ENCODE measurements around the gene AKR1A1.
A peak's percentile ranks its signal among the peaks of the same experiment; 100 is the strongest.
"Not testable (repeated sequence)": the region's sequence is repeated elsewhere in the genome, so short reads cannot be mapped to it uniquely, and the experiment has no call there.

AKR1A1 gene

DNA sequence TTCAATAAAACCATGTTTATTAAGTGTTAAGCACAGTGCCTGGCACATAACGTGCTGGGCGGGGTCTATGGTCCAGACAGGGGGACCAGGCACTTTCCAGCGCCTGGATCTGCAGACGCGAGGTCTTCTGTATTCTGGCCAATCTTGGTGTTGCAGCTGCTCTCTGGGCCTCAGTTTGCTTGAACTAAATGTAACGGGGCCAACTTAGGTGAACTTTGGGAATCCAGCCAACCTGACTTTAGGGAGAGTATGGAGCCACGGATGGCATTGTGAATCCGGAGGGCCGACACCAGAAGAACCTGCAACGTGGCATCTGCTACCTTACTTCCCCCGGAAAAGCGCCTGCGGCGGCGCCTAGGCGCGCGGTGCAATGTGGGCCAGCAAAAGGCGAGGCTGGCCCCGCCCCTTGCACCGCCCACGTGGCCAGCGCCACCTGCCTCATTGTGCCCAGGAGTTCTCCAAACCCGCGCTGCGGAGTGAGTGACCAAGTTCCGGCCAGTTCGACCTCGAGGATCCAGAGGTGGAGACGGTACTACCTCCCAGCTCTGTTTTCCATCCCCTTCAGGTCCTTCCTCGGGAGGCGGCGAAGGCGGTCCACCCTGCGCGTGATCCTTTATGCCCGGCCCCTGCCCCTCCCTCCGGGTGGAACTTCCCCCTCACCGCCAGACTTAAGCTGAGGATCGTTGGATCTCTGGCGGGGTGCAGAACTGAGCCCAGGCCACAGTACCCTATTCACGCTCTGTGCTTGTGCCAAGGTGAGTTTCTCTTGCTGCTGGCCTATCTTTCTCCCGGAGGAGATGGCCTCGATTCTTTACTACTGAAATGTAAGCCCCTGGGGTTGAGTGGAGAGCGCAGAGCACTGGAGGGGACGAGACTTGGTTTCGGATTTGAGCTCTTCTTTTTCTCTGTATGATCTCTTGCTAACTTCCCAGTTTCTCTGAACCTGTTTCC is at the start of gene AKR1A1:
Gene AKR1A1 (plus strand): TSS at position 426 of the 951 bp plus-strand sequence. CDS start 10,969 bp downstream, outside the sequence.
- DNase-seq, result peak; percentile 78 to 79

- DNase-seq, result no peak
Measured at GRCh38 chr1:45501505-45501859, 49.1 kb upstream of the AKR1A1 start.

- no peak for DNase-seq
Measured at GRCh38 chr1:45503462-45504360, 46.9 kb upstream of the AKR1A1 start.

DNA sequence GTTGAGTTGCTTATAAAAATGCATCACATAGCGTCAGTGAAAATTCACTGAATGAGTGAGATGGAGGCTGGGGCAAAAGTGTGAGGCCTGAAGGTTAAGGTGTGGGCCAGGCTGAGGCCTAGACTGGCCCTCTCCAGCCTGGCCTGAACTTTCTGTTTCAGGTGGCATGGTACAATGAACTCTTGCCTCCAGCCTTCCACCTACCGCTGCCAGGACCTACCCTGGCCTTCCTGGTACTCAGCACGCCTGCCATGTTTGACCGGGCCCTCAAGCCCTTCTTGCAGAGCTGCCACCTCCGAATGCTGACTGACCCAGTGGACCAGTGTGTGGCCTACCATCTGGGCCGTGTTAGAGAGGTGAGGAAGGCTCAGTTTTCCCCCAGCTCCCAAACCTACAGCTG is 43.4 kb upstream of the AKR1A1 start:
- no peak for DNase-seq

DNA sequence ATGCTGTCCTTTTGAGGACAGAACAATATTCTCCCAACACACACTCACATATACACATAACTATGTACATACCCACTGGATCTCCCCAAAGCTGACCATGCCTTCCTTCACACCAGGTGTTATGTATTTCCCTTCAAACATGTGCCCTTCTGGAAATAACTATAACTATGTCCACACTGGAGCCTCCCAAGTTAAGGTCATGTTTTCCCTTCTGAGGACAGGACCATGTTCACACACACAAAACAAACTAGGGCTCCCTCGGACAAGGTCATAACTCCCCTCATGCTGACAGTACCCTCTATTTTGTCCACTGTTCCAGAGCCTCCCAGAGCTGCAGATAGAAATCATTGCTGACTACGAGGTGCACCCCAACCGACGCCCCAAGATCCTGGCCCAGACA is 42.7 kb upstream of the AKR1A1 start:
- no peak for DNase-seq

GRCh38 chr1:45508295-45509151 is 42.1 kb upstream of the AKR1A1 start:
- no peak for DNase-seq

DNA sequence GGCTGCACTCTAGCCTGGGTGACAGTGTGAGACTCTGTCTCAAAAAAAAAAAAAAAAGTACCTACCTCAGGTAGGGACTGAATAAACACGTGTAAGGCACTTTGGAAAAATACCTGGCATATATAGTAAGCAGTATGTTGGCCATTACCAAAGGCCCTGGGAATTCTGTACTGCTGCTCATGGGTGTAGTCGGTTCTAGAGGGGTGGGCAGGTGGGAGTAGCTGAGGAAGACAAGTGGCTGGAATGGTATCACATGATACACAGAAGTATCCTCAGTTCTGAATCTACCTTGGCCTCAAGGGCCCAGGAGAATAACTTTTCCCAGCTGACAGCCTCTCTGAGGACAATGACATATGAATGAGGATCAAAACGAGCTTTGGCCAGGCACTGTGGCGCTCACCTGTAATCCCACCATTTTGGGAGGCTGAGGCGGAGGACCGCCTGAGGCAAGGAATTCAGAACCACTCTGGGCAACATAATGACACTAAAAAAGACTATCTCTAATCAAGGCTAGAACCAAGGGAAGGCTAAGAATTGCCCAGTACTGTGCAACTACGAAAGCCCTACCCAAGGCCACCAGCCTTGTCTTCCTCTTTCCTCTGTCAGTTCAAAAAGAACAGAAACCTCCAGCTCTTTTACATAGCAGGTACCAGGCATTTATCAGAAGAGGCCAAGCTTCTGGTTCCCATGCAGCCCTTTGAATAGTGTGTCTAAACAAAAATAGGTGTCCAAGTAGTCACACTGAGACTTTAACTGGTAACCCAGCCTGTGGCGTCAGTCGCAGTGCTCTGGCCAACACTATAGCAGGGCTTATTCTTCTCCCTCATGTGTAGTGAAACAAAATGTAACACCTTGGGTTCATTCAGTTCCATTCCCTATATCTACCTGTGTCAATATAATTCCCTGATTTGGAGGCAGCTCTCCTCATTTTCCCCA is 40.3 kb upstream of the AKR1A1 start:
- DNase-seq, result no peak

DNA sequence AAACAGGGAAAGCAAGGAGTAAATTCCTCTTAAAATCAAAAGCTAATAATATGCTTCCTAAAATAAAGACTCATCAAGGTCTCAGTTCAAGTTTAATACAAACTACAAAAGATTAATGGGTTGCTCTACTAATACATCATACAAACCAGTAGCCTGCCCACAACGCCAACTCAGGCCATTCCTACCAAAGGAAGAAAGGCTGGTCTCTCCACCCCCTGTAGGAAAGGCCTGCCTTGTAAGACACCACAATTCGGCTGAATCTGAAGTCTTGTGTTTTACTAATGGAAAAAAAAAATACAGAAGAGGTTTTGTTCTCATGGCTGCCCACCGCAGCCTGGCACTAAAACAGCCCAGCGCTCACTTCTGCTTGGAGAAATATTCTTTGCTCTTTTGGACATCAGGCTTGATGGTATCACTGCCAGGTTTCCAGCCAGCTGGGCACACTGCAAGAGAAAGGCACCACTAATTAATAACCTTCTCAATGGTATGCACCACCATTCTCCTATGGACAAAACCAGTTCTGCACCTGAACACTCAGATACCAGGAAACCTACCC is 39.6 kb upstream of the AKR1A1 start:
- DNase-seq, result no peak

DNA sequence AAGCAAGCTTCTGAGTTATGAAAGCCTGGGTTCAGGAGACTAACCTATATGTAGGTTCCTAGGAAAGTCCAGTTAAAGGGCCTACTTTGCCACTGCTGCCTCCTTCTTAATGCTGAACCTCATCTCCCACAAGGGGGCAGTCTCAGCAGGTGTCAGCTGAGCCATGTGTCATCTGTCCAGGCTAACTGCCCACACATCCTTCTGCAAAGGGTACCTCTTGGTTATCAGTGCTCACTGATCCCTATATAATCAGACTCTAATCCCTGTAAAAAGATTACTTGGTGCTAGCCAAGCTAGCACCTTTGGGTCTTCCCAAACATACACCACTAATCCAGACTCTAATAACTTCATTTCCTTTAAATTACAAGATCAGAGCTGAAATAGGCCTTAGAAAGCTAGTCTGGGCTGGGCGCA is 38.0 kb upstream of the AKR1A1 start:
- DNase-seq, result peak; percentile 13 to 41

DNA sequence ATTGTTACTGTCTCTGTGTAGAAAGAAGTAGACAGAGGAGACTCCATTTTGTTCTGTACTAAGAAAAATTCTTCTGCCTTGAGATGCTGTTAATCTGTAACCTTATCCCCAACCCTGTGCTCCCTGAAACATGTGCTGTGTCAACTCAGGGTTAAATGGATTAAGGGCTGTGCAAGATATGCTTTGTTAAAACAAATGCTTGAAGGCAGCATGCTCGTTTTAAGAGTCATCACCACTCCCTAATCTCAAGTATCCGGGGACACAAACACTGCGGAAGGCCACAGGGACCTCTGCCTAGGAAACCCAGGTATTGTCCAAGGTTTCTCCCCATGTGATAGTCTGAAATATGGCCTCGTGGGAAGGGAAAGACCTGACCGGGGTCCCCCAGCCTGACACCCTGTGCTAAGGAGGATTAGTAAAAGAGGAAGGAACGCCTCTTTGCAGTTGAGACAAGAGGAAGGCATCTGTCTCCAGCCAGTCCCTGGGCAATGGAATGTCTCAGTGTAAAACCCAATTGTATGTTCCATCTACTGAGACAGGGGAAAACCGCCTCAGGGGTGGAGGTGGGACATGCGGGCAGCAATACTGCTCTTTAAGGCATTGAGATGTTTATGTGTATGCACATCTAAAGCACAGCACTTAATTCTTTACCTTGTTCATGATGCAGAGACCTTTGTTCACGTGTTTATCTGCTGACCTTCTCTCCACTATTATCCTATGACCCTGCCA is 36.9 kb upstream of the AKR1A1 start:
- DNase-seq, result not testable (repeated sequence)

DNA sequence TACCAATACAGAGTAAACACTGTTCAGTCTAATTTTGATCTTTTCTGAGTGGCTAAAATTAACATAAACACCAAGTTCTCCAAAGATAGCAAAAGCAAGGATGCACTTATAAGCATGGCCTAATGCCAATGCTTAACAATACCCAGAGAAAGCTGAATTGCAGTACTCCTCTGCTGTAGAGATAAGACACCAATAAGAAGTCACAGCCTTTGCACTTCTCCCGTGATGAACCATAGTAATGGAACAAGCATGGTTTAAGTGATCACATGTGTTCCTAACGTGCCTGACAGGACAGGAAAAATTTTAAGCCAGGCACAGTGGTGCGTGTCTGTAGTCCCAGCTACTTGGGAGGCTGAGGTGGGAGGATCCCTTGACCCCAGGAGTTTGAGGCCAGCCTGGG is 34.6 kb upstream of the AKR1A1 start:
- no peak for DNase-seq

GRCh38 chr1:45516465-45516864 is 34.2 kb upstream of the AKR1A1 start:
- DNase-seq, result no peak

- not testable (repeated sequence) for DNase-seq
Measured at GRCh38 chr1:45518366-45518765, 32.3 kb upstream of the AKR1A1 start.

DNA sequence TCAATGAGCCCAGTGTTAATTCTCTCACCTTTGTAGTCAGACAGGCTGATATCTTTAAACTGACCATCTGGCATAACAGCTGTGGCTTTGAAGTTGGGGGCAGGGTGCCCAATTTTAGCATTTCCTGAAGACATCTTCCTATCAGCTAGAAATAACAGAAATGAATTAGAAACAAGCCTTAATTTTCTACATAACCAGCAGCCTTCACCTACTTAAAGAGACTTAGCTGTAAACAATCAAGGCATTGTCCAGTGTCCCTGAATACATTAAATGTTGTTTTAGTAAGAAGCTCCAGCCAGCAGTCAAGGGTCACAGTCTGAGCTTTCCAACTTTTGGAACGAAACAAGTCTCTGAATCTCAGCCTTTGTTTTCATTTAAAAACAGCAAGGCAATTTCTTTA is 31.7 kb upstream of the AKR1A1 start:
- DNase-seq, result no peak

DNA sequence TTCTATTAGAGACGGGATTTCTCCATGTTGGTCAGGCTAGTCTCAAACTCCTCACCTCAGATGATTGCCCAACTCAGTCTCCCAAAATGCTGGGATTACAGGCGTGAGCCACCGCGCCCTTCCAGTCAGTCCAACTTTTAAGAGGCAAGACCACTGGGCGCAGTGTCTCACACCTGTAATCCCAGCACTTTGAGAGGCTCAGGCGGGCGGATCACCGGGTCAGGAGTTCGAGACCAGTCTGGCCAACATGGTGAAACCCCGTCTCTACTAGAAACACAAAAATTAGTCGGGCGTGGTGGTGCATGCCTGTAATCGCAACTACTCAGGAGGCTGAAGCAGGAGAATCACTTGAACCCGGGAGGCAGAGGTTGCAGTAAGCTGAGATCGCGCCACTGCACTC is 30.9 kb upstream of the AKR1A1 start:
- not testable (repeated sequence) for DNase-seq

- DNase-seq, result peak; percentile 97 to 98
Measured at GRCh38 chr1:45521413-45522323, 29.0 kb upstream of the AKR1A1 start, which contains the start of gene PRDX1. Gene PRDX1 (minus strand): TSS chr1:45521884. CDS start chr1:45519043, 2,841 bp downstream.

DNA sequence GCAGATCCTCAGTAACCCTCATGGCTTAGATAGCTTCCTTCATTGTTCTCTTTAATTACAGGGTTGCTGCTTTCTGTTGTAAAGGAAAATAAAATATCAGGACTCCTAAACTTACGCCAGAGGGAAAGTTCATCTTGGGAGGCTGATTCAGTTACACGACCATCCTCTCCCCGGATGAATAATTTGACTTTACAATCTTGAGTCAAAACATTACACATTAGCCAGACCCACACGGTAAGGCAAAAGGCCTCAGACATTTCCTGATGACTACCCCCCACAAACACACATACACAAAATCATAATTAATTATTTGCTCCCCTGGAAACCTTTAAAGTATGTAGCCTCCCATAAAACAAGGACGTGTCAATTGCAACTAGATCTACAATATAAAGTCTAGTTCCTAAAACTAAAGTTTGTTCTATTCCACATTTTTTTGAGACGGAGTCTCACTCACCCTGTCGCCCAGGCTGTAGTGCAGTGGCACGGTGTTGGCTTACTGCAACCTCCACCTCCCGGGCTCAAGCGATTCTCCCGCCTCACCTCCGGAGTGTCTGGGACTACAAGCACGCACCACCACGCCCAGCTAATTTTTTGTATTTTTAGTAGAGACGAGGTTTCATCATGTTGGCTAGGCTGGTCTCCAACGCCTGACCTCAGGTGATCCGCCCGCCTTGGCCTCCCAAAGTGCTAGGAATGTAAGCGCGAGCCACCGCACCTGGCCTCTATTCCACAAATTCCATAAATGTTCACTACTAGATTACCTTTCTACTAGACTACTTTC is 28.1 kb upstream of the AKR1A1 start:
- no peak for DNase-seq

DNA sequence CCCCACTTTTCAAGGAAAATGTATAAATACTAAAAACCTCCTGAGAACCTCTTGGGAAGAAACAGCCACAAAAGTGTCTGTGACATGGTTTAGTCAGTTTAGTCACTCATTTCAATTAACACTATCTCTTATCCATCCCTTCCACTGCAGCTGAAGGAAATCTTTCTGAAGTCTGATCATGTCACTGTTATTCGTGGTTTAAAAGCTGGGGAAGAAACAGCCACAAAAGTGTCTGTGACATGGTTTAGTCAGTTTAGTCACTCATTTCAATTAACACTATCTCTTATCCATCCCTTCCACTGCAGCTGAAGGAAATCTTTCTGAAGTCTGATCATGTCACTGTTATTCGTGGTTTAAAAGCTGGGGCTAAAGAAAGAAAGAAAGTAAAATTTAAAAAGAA is 27.1 kb upstream of the AKR1A1 start:
- not testable (repeated sequence) for DNase-seq
